Activated T-cell treated with anti-CD3 and anti-CD28 coated beads for 4 hours (primary cell): Measurements from ENCODE around the gene PCYT1A.
"Not testable (repeated sequence)": the region's sequence is repeated elsewhere in the genome, so short reads cannot be mapped to it uniquely, and the experiment has no call there.

Source experiments
- DNase-seq: peaks from one replicate; pipeline ENCODE4 v3.0.0-alpha.2; 2020

PCYT1A gene

GRCh38 chr3:196189566-196190347, 97.8 kb downstream of the PCYT1A start:
- no peak for DNase-seq

GRCh38 chr3:196186651-196187573, 100.6 kb downstream of the PCYT1A start:
- no peak for DNase-seq

DNA sequence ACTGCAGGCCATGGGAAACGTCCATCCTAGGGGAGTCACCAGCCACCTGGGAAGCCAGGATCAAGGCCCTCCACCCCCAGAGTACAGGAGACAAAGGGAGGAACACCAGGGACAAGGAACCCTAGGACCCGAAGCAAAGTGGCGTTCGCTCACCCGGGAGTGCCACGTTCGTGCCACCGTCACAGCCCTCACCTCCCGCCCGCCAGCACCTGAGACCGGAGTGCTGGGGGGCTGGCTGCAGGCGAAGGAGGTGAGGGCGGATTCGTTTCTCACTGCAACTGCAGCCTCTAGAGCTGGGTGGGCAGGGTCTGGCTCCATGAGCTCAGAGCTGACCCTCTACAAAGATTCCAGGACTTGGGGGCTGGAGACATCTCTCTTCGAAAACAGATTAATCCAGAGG, 102.6 kb downstream of the PCYT1A start:
- DNase-seq: no peak

DNA sequence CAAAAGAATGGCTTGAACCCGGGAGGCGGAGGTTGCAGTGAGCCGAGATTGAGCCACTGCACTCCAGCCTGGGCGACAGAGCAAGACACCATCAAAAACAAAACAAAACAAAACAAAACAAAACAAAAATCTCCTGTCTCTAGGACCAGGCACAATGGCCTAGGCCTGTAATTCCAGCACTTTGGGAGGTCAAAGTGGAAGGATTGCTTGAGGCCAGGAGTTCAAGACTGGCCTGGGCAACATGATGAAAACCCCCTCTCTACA, 103.4 kb downstream of the PCYT1A start:
- not testable (repeated sequence) for DNase-seq

DNA sequence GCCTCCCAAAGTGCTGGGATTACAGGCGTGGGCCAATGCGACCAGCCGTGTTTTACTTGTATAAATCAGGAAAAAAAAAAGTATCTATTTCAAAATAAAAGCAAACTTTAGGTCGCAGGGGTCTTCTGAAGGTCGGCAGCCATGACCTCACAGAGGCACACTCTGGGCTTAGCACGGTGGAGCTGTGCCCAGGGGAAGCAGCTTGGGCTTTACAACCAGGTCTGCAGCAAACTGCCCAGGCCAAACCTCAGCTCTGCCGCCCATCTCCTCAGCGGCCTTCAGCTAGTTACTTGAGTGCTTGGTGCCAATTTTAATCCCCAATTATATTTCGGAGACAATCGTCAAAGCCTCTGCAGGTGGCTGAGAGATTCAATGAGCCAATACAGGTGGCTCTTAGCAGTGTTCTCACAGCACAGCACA, 106.4 kb downstream of the PCYT1A start:
- DNase-seq: no peak

DNA sequence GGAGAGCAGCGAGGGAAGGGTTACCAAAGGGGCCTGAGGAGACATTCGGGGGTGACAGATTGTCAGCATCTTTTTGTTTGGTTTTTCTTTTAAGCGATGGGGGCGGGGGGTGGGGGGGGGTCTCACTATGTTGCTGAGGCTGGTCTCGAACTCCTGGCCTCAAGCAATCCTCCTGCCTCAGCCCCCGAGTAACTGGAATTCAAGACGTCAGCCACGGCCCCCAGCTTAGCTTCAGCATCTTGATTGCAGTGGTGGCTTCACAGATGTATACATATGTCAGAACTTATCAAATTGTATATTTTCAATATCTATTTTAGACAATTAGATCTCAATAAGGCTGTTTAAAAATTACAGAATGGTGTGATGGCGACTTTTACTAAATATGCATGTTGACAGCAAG, 107.2 kb downstream of the PCYT1A start:
- no peak for DNase-seq
